Astrocyte of the cerebellum (primary cell): Measurements from ENCODE around the gene KRT14.

Experiments
- DNase-seq: peaks from one replicate; pipeline ENCODE4 v3.0.0-alpha.2; 2011; ENCODE audit warnings: low read depth
- H3K4me3 ChIP-seq: 2 replicates; pipeline ENCODE4 v1.5.1; 2011; ENCODE audit warnings: mild to moderate bottlenecking, low read depth, low read length, moderate library complexity
- CTCF ChIP-seq: IDR thresholded peaks from 2 replicates; pipeline ENCODE4 v1.5.1; 2012; ENCODE audit warnings: low read length, low read depth, moderate library complexity, mild to moderate bottlenecking; ENCODE audit errors: missing control alignments
- in situ Hi-C: cut with HindIII; loops from 2 replicates; pipeline ENCODE4 v1.10.0; 2017; ENCODE audit warnings: low sequenced_read_pairs

Gene KRT14

DNA sequence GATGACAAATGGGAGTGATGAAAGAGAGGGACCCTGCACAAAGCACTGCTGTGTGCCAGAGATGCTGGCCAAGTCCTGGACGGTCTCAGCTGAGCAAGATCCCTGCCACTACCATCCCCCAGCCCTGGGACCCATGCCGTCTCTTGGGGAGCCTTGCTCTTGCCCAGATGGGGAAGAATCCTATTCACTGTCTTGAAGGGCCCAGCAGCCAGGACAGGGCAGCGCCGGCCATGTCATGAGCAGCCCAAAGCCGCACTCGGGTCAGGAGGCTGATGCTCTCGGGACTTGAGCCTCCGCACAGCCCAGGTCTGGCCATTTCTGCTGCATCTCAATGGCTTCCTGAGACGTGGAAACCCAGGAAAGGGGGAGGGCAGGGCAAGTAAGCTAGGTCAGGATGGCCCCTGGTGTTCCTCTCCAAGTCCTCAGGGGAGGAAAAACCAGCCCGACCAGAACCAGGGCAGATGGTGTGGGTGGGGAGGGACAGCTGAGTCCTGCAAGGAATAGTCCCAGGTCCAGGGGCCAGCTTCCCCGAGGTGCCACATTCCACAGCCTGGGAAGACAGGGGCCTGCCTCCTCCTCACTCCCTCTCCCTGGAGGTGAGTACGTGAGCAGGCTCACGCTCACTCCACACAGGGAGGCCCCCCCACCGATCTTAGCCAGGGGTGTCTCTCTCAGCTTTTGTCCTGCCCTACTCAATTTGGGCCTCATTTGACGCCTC, 50.8 kb downstream of the KRT14 start:
- no peak for TF ChIP-seq CTCF
- DNase-seq: no peak
- no peak overlapping the region for H3K4me3 ChIP-seq
- in situ Hi-C loops: no loop called here

GRCh38 chr17:41534899-41535546, 51.7 kb downstream of the KRT14 start:
- in situ Hi-C loops: no loop called here
- no peak for TF ChIP-seq CTCF
- no peak overlapping the region for H3K4me3 ChIP-seq
- no peak for DNase-seq

DNA sequence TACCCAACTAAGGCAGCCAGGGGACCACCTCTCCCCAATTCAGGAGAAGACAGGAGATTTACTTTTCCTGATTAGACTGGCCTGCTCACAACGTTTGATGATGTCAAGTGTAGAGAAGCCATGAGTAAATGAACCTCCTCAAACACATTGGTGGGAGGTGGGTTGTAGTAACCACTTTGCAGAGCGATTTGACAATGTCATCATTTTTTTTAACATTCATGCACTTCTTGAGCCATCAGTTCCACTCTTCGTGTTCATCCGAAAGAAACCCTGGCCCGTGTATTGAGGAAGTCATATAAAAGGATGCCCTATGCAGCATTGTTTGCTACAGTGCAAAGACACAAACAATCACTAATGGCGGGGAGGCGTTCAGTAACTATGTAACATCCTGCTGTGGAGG, 53.1 kb downstream of the KRT14 start:
- no peak for TF ChIP-seq CTCF
- in situ Hi-C loops: no loop called here
- H3K4me3 ChIP-seq: no peak overlapping the region
- no peak for DNase-seq

GRCh38 chr17:41532947-41533570, 53.6 kb downstream of the KRT14 start:
- DNase-seq: no peak
- no peak for TF ChIP-seq CTCF
- H3K4me3 ChIP-seq: no peak overlapping the region
- in situ Hi-C loops: no loop called here
